ENCODE measurements around the gene RCOR1. TPM values are rescaled to one million over a fixed set of nuclear protein-coding genes. Genes with fewer than 3 reads are reported as not detected.

RCOR1 gene
- total RNA-seq, 1 experiment from 2014 or later = 34.1 TPM

- H3K14ac ChIP-seq (ENCODE audit: insufficient read depth, low read length) = no peak overlapping the region
- Mint-ChIP-seq H3K27me3 (ENCODE audit: low read depth) (no peaks in the 10 kb centered on the region; the same call in 1 of the 2 replicates), H3K4me3 (no peak overlapping the region), H3K27ac (no peak overlapping the region; a peak in 1 of 7 replicates), H3K36me3 (ENCODE audit: insufficient read depth in 1 of 3, low read depth in 3 of 3) (peaks cover 0 to 6% (median 3%) of the 10 kb centered on the region in 3 experiments; a peak in 4 of 7 replicates), H3K9me3 (peaks cover 10 to 13% of the 10 kb centered on the region in 2 experiments; a peak in 3 of 5 replicates), H3K4me1 (no peaks in the 10 kb centered on the region; a peak in 1 of 4 replicates)
- H3T11ph ChIP-seq (ENCODE audit: low read length) = no peak overlapping the region
- no peak overlapping the region for H4K8ac ChIP-seq (replicated peaks; ENCODE audit: insufficient read length, low read depth, low read length)
- H2AFZ ChIP-seq (ENCODE audit: low read length) = no peak overlapping the region
- no peak overlapping the region for H2BK15ac ChIP-seq (ENCODE audit: low read depth, low read length)
- H4K5ac ChIP-seq (ENCODE audit: insufficient read length, low read depth, low read length) = no peak overlapping the region
- no peak overlapping the region for H3K9ac ChIP-seq (ENCODE audit: extremely low read depth, insufficient read length, low read length)
- H3K4ac ChIP-seq (ENCODE audit: low read depth, low read length) = no peak overlapping the region
- no peak overlapping the region for H3K56ac ChIP-seq (ENCODE audit: insufficient read length, low read depth, low read length)
- no peak overlapping the region for H2AK5ac ChIP-seq (ENCODE audit: insufficient read length, low read length)
- TF ChIP-seq, protein P1, sequence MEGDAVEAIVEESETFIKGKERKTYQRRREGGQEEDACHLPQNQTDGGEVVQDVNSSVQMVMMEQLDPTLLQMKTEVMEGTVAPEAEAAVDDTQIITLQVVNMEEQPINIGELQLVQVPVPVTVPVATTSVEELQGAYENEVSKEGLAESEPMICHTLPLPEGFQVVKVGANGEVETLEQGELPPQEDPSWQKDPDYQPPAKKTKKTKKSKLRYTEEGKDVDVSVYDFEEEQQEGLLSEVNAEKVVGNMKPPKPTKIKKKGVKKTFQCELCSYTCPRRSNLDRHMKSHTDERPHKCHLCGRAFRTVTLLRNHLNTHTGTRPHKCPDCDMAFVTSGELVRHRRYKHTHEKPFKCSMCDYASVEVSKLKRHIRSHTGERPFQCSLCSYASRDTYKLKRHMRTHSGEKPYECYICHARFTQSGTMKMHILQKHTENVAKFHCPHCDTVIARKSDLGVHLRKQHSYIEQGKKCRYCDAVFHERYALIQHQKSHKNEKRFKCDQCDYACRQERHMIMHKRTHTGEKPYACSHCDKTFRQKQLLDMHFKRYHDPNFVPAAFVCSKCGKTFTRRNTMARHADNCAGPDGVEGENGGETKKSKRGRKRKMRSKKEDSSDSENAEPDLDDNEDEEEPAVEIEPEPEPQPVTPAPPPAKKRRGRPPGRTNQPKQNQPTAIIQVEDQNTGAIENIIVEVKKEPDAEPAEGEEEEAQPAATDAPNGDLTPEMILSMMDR (conservative IDR thresholded peaks at IDR 0.05) = no peak
- no peaks in the 10 kb centered on the region for H4K20me1 ChIP-seq (ENCODE audit: control insufficient read depth, insufficient read depth, insufficient read length)
- H3K18ac ChIP-seq (ENCODE audit: insufficient read length, low read depth, low read length) = no peak overlapping the region
- no peak overlapping the region for H3K27ac ChIP-seq (ENCODE audit: insufficient read length, low read depth, low read length)
- H3K79me1 ChIP-seq (ENCODE audit: insufficient read depth, low read depth, low read length, poor library complexity, severe bottlenecking) = no peaks in the 10 kb centered on the region
- no peak overlapping the region for H2BK12ac ChIP-seq (ENCODE audit: insufficient read length, low read depth, low read length)
- WGBS (ENCODE audit: extremely low coverage, insufficient read length, low lambda C conversion rate) = no CpG with 5 or more reads among the region's 14 CpGs
- no peaks in the 10 kb centered on the region for H3K27me3 ChIP-seq (ENCODE audit: insufficient read depth, low read length)
- H2BK20ac ChIP-seq (ENCODE audit: low read depth, low read length, poor library complexity, severe bottlenecking) = no peak overlapping the region
- no peak overlapping the region for H3K4me2 ChIP-seq (ENCODE audit: insufficient read depth, insufficient read length, low read length)
- DNase-seq = no peak
- no peaks in the 10 kb centered on the region for H3K9me3 ChIP-seq (ENCODE audit: control insufficient read depth, low read depth, low read length)
- no peak overlapping the region for H4K91ac ChIP-seq (ENCODE audit: insufficient read length, low read depth, low read length)
- no peaks in the 10 kb centered on the region for H3K23me2 ChIP-seq (ENCODE audit: insufficient read length, low read depth, low read length, poor library complexity, severe bottlenecking)
- H3K4me1 ChIP-seq (ENCODE audit: insufficient read depth, low read length) = no peaks in the 10 kb centered on the region
- no peak overlapping the region for H2BK120ac ChIP-seq (ENCODE audit: low read depth, low read length, poor library complexity, severe bottlenecking)
- no peak overlapping the region for H2BK5ac ChIP-seq (ENCODE audit: insufficient read length, low read length)
- H3K23ac ChIP-seq (ENCODE audit: insufficient read length, low read depth, low read length) = no peak overlapping the region
- H3K79me2 ChIP-seq (ENCODE audit: insufficient read depth, low read length) = no peaks in the 10 kb centered on the region
Observed at GRCh38 chr14:102560458-102561261, 31.8 kb upstream of the RCOR1 start.
